HS-27A (cell line): Measurements from ENCODE around the gene DYNLT2.
"Not testable (repeated sequence)": the region's sequence is repeated elsewhere in the genome, so short reads cannot be mapped to it uniquely, and the experiment has no call there.

Experiments
- DNase-seq: peaks from one replicate; pipeline ENCODE4 v3.0.0-alpha.2; 2012; ENCODE audit warnings: low read depth, missing footprints

Gene DYNLT2

DNA sequence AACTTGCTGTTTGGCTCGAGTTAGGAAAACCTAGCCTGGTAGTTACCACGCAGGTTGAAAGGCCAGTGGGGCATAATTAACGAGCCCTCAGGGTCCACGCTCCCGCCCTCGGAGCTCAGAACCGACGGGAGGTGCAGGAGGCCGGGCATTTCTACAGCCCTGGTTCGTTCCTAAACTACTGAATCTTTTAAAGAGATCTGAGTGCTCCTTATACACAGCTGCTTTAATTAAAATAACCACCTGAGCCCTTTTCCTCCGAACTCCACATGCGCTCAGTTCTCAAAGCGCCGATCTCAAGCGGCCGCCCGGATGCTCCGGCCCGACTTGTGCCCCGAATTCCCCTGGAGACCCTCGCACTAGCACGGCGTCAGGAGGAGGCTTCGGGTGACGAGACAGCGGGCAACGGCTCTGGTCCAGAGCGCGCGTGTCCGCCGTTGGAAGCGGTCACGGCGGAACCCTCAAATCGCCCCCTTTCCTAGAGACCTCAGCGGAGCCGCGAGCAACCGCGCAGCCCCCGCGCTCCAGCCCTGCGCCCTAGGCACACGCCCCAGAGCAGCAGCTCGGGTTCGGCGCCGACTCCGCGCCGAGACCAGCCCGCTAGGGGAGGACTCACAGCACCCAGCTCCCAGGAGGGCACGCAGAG, 49.9 kb downstream of the DYNLT2 start:
- no peak for DNase-seq

DNA sequence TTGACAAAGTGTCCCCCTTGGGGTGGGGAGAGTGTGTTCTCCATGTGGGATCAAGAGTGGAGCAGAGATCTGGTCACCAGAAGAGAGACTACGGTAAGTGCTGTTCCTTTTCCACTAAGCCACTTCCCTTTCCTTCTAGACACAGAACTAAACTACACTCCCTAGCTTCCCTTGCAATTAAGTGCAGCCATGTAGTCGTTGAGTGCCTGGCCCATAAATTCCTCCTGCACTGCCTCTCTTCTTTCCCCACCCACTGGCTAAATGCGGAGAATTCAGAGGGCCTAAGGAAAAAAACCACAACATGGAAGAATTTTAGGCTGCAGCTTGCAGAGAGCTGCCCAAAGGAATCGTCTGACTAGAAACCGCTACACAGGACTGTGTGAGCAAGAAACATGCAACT, 51.1 kb downstream of the DYNLT2 start:
- no peak for DNase-seq

DNA sequence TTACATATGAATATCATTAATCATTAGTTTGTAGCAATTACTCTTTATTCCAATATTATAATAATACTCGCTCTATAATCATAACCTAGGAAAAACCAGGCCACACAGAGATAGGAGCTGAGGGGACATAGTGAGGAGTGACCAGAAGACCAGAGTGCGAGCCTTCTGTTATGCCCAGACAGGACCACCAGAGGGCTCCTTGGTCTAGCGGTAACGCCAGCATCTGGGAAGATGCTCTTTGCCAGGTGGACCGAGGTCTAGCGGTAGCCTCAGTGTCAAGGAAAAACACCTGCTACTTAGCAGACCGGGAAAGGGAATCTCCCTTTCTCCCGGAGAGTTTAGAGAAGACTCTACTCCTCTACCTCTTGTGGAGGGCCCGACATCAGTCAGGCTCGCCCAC, 54.3 kb downstream of the DYNLT2 start:
- not testable (repeated sequence) for DNase-seq

DNA sequence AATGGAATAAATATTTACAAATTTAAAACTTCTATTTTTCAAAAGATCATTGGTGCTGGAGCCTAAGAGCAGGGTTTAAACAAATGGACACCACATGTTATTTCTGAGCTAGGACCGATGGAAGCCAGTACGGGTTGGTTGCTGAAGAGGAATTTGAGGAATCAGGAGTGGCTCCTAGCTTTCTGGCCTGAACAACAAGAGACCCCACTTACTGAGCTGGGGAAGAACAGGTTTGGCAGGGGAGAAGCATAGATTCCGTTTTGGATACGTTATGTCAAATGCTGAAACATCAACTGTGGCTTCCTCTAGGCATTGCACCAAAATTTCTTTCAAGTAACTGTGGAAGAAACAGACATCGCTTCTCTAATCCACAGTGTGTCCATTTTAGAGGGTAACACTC, 56.2 kb downstream of the DYNLT2 start:
- DNase-seq, result no peak

DNA sequence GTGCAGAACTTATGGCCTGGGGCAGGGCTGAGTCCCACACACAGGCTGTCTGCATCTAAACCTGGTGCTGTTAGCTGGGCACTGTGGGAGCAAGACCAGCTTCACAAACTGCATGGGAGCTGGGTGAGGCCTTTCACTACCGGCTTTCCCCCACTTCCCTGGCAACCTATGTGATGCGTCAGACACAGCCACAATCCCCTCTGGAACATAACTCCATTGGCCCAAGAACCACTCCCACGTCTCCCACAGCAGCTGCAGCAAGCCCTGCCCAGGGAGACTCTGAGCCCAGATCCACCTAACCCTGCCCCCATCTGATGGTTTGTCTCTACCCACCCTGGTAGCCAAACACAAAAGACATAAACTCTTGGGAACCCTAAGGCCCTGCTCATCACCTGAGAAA, 58.9 kb downstream of the DYNLT2 start:
- no peak for DNase-seq

DNA sequence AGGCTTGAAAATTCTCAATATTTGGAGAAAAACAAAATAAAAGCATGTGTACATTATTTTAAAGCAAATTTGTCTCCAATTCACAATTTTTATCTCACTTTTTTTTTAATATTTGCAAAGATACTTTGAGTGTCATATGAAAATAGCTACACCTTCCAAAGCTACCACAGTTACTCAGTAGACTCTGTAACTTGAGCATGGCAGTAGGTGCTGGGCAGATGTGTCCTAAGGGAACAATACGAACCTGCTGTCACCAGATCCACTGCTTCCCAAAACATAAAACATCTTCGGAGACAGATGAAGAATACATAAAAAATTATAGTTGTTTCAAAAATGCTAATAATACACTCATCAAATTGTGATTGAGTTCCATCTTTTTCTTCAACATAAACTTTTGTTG, 60.1 kb downstream of the DYNLT2 start:
- no peak for DNase-seq
